Hypothalamus (tissue), 51 donors: Measurements from ENCODE around the gene MYL11.

Experiments
- DNase-seq, 51 donors: peaks; one replicate each; lab custom pipeline; 2025; lab: John Stamatoyannopoulos, UW

MYL11 gene

DNA sequence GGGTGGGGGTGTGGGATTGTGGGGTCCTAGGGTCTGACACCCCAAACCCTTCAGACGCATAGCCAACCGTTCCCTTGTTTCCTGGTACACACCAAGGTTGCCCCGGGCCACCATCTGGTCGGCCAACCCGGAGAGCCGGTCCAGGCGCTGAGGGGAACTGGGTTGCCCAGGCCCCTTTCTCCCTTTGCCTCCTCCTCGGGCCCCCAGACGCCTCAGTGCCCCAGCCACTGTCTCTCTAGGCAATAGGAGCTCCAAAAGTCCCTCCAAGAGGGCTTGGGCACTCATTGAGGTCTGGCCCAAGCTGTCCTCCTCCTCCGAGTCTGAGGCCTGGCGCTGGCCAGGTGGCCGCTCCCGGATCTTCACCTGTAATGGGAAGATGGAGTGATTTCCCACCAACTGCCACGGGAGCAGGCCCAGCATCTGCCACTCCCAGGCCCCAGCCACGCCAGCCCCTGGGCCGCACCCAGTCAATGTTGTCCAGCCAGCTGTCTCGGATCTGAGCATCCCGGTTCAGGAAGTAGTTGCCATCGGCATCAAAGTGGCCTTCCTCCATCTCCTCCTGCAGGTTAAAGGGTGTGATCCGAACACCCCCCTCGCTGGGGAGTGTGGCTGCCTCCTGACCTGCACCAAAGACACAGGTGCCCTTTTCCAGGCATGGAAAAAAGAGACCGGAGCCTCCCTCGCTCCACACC is 21.0 kb upstream of the MYL11 start:
- DNase-seq = no peak

- DNase-seq = peak in 2 of 51 donors; percentile 37 to 63
These were observed 20.0 kb upstream of the MYL11 start for GRCh38 chr16:30354423-30355143.

DNA sequence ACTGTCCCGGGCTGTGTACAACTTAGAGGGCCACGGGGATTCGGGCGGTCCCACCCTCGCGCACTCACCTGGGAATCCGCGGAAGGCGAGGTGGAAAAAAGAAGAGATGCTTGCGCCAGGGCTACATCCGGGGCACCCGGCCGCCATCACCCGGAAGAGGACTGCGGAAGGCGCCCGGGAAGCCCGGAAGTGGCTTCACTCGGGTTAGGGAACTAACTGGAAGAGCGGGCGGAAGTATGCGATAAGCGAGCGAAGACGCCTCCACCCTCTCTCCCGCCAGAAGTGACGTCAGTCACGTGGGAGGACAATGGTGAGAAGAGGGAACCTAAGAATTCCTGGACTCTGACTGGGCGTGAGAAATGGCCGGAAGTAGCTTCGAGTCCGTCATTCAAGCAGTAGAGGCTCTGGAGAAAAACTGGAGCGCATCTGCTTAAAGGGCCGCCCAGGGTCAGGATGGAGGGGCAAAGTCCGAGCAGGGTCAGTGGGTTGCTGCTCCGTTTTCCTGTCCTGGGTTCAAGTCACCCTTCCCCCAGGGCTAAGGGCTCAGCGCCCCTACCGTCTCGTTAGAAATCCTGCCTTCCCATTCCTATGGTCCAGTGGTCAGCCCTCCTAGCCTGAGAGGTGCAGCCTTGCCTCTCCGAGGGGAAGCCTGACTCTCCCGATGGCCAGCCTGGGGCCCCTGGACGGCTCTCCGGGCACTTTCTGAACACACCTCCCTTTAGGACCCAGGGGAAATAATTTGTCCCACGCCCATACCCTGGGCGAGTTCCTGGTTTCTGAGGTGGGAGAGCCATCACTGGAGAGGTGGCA is 19.3 kb upstream of the MYL11 start, which contains the start of gene CD2BP2:
Gene CD2BP2 (minus strand): TSS at position 165 of the 810 bp plus-strand sequence. CDS start 627 bp downstream, outside the sequence.
- DNase-seq = peak; percentile 49 to 98 (median 93)

GRCh38 chr16:30355954-30356308 is 18.7 kb upstream of the MYL11 start:
- DNase-seq = no peak

DNA sequence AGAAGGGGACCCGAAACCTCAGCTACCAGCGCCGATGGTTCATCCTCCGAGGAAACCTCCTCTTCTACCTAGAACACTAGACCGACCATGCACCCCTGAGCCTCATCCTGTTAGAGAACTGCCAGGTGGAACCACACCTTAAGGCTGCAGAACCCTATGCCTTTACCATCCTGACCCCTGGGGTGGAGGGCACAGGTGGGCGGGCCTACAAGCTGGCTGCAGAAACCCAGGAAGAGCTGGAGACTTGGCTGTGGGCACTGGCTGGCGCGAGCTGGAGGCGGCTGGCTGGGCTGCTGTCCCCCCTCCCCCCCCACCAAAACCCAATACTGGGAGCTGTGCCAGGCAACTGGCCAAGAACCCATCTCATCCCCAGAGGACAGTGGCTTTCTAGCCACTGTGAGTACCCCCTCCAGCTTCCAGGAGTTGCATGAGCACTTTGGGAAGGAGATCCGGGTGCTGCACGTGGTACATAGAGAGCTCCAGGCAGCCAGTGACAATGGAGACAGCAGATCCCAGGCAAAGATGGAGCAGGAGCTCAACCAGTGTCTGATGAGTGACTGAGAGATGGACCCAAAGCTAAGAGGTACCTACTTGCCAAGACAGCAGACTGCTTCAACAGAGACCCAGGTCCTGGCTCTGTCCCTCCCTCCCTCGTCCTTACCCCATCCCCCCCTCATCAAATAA is 18.1 kb upstream of the MYL11 start:
- peak in 26 of 51 donors; percentile 11 to 54 (median 30) for DNase-seq

DNA sequence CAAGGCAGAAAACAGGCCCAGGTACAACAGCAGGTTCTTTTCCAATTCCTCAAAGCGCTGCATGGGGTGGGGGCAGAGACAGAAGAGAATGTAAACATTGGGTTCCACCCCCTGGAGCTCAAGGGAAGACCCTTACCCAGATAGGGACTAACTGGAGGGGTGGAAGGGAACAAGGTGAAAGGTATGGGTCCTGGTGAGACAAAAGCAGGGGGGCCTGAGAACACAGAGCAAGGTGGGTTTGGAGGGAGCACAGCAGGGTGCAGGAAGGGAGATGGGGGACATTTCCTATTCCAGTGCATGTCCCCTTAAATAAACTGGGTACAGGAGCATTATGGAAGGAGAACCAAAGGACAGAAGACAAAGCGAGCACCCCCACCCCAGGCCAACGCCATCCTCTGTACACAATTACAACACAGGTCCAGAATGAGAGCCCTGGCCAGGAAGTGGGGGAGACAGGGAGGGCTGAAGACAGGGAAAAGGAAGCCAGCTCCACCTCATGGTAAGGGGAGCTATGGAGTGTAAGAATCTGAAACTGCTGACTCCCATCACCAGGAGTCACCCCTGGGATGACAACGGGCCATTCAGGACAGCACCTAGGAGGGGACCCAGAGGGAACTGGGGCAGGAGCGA is 17.4 kb upstream of the MYL11 start:
- DNase-seq = no peak

DNA sequence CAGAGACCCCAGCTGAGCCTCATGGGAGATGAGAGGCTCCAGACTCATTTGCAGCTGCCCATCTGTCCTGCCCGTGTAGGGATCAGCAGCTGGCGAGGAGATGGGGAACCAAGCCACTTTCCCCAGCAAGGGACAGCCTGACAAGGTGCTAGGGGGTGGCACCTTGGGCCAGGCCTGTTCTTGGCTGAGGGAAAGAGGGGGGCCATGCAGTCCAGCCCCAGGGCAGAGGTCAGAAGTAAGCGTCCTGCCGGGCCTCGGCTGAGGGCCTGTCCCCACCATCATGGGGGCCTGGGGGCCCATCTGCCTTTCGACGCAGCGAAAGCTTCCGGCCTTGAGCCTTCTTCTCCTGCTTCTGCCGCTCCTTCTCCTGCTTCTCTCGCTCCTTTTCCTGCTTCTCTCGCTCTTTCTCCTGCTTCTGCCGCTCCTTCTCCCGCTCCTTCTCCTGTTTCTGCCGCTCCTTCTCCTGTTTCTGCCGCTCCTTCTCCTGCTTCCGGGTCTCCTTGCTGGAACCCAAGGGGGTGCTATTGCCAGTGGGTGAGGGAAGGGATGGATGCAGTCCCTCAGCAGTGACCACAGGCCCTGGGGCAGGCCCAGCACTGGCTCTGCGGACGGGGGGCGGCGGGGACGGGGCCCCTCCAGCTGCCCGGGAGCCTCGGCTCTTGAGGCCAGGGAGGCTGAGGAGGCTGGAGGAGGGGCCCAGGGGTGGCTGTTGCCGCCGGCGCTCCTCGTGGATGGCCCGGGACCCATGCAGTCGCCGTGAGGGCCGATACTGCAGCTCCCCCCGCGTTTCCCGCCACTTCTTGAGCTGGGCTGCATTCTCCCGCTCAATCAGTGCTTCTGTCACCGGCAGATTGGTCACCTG is 16.7 kb upstream of the MYL11 start:
- DNase-seq = no peak

DNA sequence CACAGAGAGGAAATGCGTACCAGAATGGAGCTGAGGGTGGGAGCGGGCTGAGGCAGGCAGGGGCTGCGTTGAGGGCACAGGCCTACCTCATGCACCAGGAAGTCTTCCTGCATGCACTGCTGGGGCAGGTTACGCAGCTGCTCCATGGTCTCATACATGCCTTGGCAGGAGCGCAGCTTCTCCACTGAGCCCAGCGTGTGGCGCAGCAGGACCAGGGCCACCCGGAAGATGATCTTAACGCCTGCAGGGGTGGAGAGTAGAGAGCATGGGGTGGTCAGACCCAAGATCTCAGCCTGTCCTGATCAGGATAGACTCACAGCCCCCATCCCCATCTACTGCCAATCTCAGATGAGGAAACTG is 16.0 kb upstream of the MYL11 start:
- DNase-seq = no peak

GRCh38 chr16:30358990-30359870 is 15.4 kb upstream of the MYL11 start:
- no peak for DNase-seq

DNA sequence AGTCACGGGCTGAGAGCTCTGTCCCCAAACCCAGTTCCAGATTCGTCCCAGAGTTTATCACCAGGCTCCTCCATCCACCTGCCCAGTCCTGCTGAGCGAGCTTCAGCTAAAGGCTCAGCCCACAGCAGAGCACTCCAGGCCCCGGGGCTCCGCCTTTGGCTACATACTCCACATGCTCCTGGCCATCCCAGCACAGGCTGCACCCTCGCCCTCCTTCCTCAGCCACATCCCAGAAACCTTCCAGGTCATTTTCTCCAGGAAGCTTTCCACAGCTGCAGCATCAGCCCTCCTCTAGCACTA is 14.8 kb upstream of the MYL11 start:
- DNase-seq = no peak

DNA sequence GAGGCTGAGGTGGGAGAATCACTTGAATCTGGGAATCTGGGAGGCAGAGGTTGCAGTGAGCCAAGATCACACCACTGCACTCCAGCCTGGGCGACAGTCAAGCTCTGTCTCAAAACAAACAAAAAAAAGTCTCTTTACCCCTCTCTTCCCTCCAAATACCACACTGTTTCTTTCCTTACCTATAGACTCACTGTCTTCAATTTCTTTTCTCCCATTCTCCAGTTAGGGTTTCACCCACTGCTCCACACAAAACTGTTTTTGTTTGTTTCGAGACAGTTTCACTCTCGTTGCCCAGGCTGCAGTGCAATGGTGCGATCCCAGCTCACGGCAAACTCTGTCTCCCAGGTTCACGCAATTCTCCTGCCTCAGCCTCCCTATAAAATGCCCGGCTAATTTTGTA is 13.4 kb upstream of the MYL11 start:
- DNase-seq = no peak

DNA sequence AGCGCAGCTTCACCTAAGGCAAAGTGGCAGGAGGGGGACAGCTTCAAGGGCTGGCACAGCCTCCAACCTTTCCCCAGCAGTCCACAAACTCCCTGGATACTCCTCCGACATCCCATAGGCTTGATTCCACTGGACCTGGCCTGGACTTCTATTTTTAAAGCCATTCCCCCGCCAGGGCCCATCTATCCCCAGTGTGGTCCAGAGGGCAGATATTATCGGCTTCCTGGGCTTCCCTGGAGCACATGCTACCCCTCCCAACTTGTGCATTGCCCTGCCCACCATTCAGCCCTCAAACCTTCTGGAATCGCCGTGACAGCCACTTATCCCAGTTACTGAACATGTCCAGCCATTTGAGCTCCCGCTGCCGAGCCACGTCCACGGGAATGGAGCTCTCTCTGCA is 9.4 kb upstream of the MYL11 start:
- DNase-seq = no peak

DNA sequence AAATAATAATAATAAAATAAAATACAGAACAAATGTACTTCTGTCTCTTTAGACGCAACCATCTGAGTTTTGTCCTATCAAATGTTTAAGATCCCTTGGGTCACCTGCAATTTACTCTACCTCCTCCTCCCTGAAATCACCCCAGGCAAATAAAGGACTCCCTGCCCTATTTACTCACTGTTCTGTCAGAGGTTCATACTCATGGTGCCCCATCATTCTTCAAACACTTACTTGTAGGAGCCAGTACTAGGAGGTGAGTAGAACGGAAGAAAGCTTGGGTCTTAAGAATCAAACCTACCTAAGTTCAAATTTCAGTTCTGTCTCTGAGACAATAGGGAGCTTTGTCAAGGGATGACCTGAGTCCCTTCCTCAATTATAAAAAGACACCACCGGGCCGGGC is 8.1 kb upstream of the MYL11 start:
- no peak for DNase-seq

DNA sequence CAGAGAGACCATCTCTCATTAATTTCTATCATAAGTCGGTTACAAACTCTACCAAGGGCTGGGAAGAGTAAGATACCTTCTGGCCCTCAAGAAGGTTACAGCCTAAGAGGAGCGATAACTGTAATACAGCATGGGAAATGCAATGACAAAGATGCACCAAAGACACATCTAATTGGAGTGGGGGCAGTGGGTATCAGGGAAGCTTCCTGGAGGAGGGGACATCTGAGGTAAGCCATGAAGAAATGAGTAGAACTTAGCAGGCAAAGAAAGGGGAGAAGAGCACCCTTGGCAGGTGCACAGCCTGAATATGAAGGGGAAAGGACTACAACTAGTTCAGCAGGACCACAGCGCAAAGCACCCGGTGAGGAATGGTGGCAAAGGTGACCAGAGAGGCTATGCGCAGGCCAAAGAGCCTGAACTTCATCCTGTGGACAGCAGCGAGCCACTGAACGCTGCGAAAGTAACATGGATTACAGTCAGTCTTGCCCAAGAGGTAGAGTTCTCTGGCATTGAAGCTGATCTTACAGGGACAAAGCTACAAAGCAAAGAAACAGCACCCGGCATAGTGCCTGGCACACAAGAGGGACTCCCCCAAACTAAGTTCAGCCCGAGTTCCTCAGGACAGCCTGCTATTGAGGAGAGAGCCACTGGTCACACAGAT is 7.1 kb upstream of the MYL11 start:
- DNase-seq = no peak

DNA sequence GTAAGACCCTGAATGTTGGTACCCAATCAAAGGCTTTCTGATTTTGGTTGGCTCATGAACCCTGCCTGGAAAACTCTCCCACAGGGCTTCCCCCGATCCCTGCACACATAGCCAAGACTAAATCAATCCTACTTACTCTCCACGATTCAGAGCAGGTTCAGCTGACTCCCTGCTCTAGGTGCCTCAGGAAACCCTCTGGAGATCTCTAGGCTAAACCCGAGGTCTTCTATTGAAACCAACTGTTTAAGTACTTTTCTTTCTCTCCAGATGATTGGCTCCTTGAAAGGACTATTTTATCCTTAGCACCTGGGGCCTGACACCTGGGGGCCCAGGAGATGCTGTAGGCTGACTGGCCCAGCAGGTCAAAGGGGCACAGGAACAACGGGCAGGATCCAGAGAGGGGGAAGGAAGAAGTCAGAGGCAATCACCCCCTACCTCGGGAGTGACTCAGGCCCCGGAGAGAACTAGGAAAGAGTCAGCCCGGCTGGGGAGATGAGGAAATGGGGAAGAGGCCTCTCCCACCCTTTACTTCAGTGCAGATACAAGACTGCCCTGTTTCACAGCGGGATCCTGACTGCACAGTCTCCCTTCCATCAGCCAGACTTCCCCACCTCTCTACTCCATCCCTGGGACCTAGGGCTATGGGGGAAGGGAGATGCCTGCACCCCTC is 6.3 kb upstream of the MYL11 start:
- peak in 3 of 51 donors; percentile 12 to 26 (median 15) for DNase-seq

GRCh38 chr16:30368792-30369090 is 5.9 kb upstream of the MYL11 start:
- no peak for DNase-seq

GRCh38 chr16:30369091-30369937 is 5.3 kb upstream of the MYL11 start:
- peak in 4 of 51 donors; percentile 16 to 36 (median 24) for DNase-seq
